Psoas muscle (tissue), 8 donors: ENCODE data around the gene REEP2. TPM values are rescaled to one million over a fixed set of nuclear protein-coding genes. Genes with fewer than 3 reads are reported as not detected.
A peak's percentile ranks its signal among the peaks of the same experiment; 100 is the strongest.

Experiments used
- ATAC-seq, 4 donors: fragments of 200-7000 bp; cut with Tn5 transposase; one replicate each; pipeline ENCODE4 v1.9.1; 2020; ENCODE audit warnings: moderate library complexity in 3 of 4, mild to moderate bottlenecking in 2 of 4
- DNase-seq, 2 donors: peaks; one replicate each; pipeline ENCODE4 v3.0.0-alpha.2; 2020
- H3K27ac ChIP-seq: fragments of 200-600 bp; one replicate; pipeline ENCODE4 v1.8.0; 2022
- H3K27me3 ChIP-seq, 3 donors: fragments of 200-600 bp in 1 of 3; one replicate each; pipeline versions ENCODE4 v1.6.1 to v1.8.0; 2013 to 2022; ENCODE audit warnings: low read length in 2 of 3, mild to moderate bottlenecking in 2 of 3, moderate library complexity in 1 of 3; ENCODE audit not compliant: insufficient read depth in 3 of 3
- H3K36me3 ChIP-seq, 2 donors: fragments of 200-600 bp in 1 of 2; one replicate each; pipeline versions ENCODE4 v1.6.1 to v1.8.0; 2013 to 2022; ENCODE audit warnings: low read depth in 1 of 2, mild to moderate bottlenecking in 1 of 2, moderate library complexity in 1 of 2; ENCODE audit not compliant: insufficient read depth in 1 of 2
- H3K4me1 ChIP-seq: fragments of 200-600 bp; one replicate; pipeline ENCODE4 v1.8.0; 2022
- H3K4me3 ChIP-seq: fragments of 200-600 bp; one replicate; pipeline ENCODE4 v1.8.0; 2022; ENCODE audit warnings: mild to moderate bottlenecking
- H3K9me3 ChIP-seq: fragments of 200-600 bp; one replicate; pipeline ENCODE4 v1.8.0; 2022
- CTCF ChIP-seq: fragments of 200-600 bp; IDR thresholded peaks from one replicate; pipeline ENCODE4 v1.8.0; 2022; ENCODE audit warnings: antibody characterized with exemption
- WGBS, 3 donors: extraction: QIAGEN DNeasy Blood & Tissue Kit; methylation state at CpG; one replicate each; pipeline versions ENCODE4 v1.1.6 to v1.1.7; 2013; 5-methylcytosine and 5-hydroxymethylcytosine counted together
- intact Hi-C, 2 donors: fragments of 100-400 bp; cut with DNase I; formaldehyde crosslinking; loops; one replicate each; pipeline versions ENCODE4 v1.11.0 to v1.14.2; 2022
- polyA plus RNA-seq, 3 donors: library from polyadenylated mRNA; stranded (reverse); fragments of 200-250 nt; gene quantifications; one replicate each; pipeline ENCODE4 v1.2.3, GENCODE V29; 2013
- total RNA-seq, 4 donors: library from RNA; stranded (reverse); fragmentation: NEBNext Ultra II Directional in 2 of 4; extraction: Animal tissue kit (Norgen Biotek cat#: 25700) in 2 of 4; gene quantifications; one replicate each; pipeline versions ENCODE4 v1.2.1 to v1.2.4, GENCODE V29; 2021 to 2023
- donor health status: healthy with polysubstance abuse.
- donor health status: DM: no; HTN: no; CAD: no; lungs with moderate emphysema.
- donor health status: Bipolar disorder and iron deficiency.
- donor health status: healthy.
- donor health status: DM: yes; HTN: yes; CAD: no.
- donor health status: DM: no; HTN: no; CAD: no.
- donor health status: DM: no; HTN: no; CAD: no.
- donor health status: DM: yes; HTN: yes; CAD: no.

Gene REEP2
- total and polyA plus RNA-seq, 7 donors = 0.85 to 6.6 (median 2.4) TPM

GRCh38 chr5:138466900-138467710, 28.2 kb downstream of the REEP2 start:
- TF ChIP-seq CTCF = no peak
- intact Hi-C loops = loop anchor here in 1 of 2 donors (2.0 to 5.0 kb wide), 2 partner anchors 22 to 35 kb away; no protein-coding TSS in a partner anchor
- Histone ChIP-seq H3K9me3 (no peaks in the 10 kb centered on the region), H3K36me3 (peaks cover 4 to 6% of the 10 kb centered on the region in 2 donors), H3K4me1 (peaks cover 5% of the 10 kb centered on the region), H3K4me3 (peak overlapping the region; percentile 93), H3K27me3 (no peaks in the 10 kb centered on the region), H3K27ac (no peak overlapping the region)
- WGBS, 3 donors = 92 to 94% (median 94%) methylated on average over 45 of the region's 45 CpGs
- no peak for ATAC-seq
- DNase-seq = no peak

- DNase-seq (no peak), ATAC-seq (no peak)
- intact Hi-C loops = loop anchor here in 1 of 2 donors (2.0 to 5.0 kb wide), 2 partner anchors 21 to 35 kb away; no protein-coding TSS in a partner anchor
- Histone ChIP-seq H3K4me1 (peaks cover 5% of the 10 kb centered on the region), H3K9me3 (no peaks in the 10 kb centered on the region), H3K27ac (no peak overlapping the region), H3K36me3 (peaks cover 4 to 6% of the 10 kb centered on the region in 2 donors), H3K4me3 (peak overlapping the region; percentile 93), H3K27me3 (no peaks in the 10 kb centered on the region)
- no peak for TF ChIP-seq CTCF
- 83 to 90% (median 90%) methylated on average over 14 of the region's 14 CpGs for WGBS, 3 donors
These were observed 28.9 kb downstream of the REEP2 start for GRCh38 chr5:138467711-138468132.

DNA sequence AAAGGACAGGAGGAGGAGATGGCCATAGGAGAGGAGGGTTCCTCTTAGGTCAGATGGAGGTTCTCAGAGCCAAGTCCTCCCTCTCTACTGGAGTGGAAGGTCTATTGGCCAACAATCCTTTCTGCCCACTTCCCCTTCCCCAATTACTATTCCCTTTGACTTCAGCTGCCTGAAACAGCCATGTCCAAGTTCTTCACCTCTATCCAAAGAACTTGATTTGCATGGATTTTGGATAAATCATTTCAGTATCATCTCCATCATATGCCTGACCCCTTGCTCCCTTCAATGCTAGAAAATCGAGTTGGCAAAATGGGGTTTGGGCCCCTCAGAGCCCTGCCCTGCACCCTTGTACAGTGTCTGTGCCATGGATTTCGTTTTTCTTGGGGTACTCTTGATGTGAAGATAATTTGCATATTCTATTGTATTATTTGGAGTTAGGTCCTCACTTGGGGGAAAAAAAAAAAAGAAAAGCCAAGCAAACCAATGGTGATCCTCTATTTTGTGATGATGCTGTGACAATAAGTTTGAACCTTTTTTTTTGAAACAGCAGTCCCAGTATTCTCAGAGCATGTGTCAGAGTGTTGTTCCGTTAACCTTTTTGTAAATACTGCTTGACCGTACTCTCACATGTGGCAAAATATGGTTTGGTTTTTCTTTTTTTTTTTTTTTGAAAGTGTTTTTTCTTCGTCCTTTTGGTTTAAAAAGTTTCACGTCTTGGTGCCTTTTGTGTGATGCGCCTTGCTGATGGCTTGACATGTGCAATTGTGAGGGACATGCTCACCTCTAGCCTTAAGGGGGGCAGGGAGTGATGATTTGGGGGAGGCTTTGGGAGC, 29.5 kb downstream of the REEP2 start:
- Histone ChIP-seq H3K36me3 (peaks cover 4 to 6% of the 10 kb centered on the region in 2 donors), H3K27ac (no peak overlapping the region), H3K4me3 (peak overlapping the region; percentile 93), H3K9me3 (no peaks in the 10 kb centered on the region), H3K27me3 (no peaks in the 10 kb centered on the region), H3K4me1 (peaks cover 5% of the 10 kb centered on the region)
- DNase-seq = no peak
- intact Hi-C loops = loop anchor here in 1 of 2 donors (5.0 kb wide), 1 partner anchor 34 kb away; no protein-coding TSS in a partner anchor
- TF ChIP-seq CTCF = no peak
- ATAC-seq = no peak
- WGBS, 3 donors = 90 to 92% (median 91%) methylated on average over 7 of the region's 7 CpGs

DNA sequence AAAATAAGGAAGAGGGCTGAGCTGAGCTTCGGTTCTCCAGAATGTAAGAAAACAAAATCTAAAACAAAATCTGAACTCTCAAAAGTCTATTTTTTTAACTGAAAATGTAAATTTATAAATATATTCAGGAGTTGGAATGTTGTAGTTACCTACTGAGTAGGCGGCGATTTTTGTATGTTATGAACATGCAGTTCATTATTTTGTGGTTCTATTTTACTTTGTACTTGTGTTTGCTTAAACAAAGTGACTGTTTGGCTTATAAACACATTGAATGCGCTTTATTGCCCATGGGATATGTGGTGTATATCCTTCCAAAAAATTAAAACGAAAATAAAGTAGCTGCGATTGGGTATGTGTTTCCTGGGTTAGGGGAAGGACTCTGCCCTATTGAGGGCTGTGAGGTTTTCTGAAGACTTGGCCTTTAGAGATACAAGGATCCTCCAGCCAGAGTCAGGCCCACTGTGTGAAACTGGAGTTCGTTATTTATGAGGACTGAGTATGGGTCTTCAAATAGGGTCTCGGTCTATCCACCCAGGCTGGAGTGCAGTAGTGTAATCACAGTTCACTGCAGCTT, 30.2 kb downstream of the REEP2 start:
- WGBS, 3 donors = 87 to 92% (median 91%) methylated on average over 8 of the region's 8 CpGs
- no peak overlapping the region for H3K27ac ChIP-seq
- H3K36me3 ChIP-seq = peaks cover 4 to 6% of the 10 kb centered on the region in 2 donors
- H3K4me1 ChIP-seq = peaks cover 5% of the 10 kb centered on the region
- no peak overlapping the region for H3K4me3 ChIP-seq
- intact Hi-C loops = loop anchor here in 1 of 2 donors (5.0 kb wide), 1 partner anchor 33 kb away; no protein-coding TSS in a partner anchor
- no peak for DNase-seq
- no peaks in the 10 kb centered on the region for H3K27me3 ChIP-seq
- H3K9me3 ChIP-seq = no peaks in the 10 kb centered on the region
- no peak for ATAC-seq
- no peak for TF ChIP-seq CTCF
